Renal cortical epithelial cell (primary cell): ENCODE results near the gene CCDC38. TPM values are rescaled to one million over a fixed set of nuclear protein-coding genes. Genes with fewer than 3 reads are reported as not detected.
"Not testable (repeated sequence)": the region's sequence is repeated elsewhere in the genome, so short reads cannot be mapped to it uniquely, and the experiment has no call there.

Experiments used
- DNase-seq: peaks from one replicate; pipeline ENCODE4 v3.0.0-alpha.2; 2011; ENCODE audit warnings: low read depth
- total RNA-seq: library from RNA; depleted of rRNA; stranded (reverse); fragments of >200 nt; gene quantifications from 2 replicates; pipeline ENCODE4 v1.2.3, GENCODE V29; 2014

Gene CCDC38
- total RNA-seq, 1 donor from 2014 or later: 0.10 TPM

DNA sequence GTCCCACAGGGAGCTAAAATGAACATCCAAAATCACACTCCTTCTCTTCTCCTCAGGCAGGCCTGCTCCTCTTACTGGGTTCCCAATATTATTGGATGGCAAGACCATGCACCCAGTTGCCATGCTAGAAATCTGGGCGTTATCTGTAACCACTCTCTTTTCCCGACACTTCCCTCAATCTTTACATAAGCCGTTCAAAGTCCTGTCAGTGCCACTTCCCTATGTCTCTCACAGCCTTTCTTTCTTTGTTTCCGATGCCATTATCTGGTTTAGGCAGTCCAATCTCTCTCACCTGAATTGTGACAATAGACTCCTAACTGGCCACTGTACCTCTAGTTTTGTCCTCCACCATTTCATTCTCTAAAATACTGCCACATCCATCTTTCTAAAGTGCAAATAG, 59.5 kb downstream of the CCDC38 start:
- no peak for DNase-seq

DNA sequence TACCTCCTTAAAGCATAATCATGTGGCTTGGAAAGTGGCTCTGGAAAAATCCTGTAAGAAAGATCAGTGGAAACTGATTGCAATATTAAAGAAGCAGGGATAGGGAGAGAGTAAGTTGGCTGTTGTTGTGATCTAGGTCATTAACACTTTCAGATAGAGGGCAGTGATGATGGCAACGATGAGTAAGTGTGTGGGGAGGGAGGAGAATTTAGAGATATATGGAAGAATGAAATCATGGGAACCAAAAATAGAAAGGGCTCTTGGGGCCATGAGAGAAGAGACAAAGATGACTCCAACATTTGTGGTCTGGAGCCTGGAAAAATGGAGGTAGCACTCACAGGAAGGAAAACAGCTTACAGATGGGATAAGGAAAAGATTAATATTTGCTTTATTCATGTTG, 60.3 kb downstream of the CCDC38 start:
- no peak for DNase-seq

DNA sequence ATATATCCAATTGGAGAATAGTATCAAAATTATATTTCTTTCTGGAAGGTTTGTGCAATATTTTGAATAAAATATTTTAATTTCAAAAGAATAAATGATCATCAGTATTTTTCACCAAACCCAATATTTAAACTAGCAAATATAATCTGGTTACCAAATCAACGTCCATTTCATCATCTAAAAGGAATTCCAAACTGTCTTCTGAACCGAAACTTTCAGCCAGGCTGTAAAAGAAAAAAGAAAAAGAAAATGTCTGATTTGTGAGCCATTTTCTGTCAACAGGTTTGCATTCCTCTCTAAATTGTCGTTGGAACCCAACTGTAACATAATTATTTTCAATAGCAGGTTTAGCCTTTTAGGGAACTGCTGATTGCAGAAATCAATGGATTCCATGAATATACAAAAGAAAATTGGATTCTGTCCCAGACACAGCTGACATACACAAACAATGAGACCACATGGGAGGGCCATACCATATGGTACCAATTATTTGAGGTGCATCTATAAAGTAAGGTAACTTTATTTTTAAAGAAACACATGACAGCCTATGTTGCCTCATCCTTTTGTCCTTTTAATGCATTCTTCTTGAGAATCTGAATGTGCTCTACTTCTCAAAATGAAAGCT, 61.0 kb downstream of the CCDC38 start:
- no peak for DNase-seq

DNA sequence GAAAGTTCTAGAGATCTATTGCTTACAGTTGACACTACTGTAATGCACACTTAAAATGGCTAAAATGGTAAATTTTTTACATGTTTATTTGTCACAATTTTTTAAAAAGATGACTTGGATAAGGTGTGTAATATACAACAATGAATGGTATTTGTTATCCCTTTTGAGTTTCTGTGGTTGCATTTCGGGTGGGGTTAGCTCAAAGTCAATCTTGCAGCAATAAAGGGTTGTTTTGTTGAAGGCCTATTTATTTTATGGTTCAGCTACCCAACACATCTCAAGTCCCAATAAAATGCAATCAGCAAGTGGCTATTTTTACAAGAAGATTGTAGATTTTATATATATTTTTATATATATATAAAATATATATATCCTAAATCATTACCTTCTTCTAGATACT, 61.5 kb downstream of the CCDC38 start:
- no peak for DNase-seq

DNA sequence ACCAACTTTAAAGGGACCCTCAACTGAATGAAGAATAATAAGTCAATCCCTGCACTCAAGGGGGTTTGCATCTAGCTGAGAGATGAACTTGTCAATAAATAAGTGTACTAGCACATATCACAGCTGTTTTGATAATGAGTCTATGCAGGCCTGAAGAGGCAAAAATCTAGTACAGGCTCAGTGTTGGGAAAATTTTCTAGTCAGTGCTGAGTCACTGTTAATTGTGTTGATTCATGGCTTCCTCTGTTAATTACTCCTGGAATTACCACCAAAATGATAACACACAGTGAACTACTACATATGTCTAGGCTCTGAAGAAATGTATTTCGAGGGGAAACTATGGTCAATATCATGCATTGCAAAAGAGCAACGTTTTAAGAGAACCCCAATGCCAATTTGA, 64.8 kb downstream of the CCDC38 start:
- DNase-seq: peak; percentile 27

DNA sequence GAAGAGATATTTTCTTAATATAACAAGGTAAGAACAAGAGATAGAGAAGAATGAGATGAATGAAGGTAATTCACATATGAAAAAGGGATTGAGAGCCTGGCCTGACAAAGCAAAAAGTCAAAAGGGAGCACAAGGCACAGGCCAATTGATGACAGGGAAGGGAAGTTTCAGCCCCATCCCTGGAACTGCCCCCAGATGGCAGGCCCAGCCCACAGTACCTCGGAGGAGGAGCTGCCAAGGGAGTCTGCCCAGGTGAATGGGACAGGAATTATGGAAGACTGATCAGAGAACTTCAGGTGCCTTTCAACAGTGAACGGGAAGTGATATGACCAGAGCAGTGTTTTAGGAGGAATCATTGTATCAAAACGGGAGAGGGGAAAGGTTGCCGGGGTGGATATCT, 68.0 kb downstream of the CCDC38 start:
- no peak for DNase-seq

DNA sequence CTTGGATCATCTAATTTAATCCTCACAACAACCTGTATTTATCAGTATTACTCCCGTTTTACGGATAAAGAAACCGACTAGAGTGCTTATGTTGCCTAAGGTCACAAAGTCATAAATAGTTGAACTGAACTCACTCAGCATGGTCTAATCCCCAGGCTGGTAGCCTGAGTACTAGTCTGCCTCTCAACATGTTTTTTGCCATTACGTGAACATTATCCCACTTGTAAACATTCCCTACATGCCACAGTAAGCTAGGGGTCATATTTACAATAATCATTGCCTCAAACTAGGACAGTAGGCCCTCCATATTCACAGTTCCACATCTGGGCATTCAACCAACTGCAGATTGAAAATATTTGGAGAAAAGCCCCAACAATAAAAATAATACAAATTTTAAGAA, 71.5 kb downstream of the CCDC38 start:
- DNase-seq: no peak

DNA sequence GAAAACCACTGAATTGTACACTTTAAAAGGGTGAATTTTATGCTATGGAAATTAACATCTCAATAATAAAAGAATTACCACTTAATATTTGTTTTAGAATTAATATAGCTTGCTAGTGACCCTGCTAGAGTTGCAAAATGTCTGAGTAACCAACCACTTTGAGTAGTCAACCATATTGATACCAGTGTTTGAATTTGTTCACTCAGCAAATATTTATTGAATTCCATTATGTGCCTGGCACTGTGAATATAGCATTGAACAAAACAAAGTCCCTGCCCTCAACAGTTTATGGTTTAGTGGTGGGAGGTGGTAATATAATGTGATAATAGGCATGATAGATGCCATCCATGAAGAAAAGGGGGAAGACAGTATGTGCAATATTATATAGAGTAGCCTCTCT, 79.1 kb downstream of the CCDC38 start:
- no peak for DNase-seq

DNA sequence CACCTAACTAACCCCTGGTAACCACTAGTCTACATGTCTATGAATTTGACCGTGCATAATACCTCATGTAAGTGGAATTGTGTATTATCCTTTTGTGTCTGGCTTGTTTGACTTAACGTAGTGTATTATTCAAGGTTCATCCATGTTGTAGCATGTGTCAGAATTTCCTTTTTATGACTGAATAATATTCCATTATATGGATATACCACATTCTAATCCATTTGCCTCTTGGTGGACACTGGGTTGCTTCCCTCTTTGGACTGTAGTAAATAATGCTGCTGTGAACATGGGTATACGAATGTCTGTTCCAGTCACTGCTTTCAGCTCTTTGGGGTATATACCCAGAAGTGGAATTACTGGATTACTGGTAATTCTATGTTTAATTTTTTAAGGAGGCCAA, 80.4 kb downstream of the CCDC38 start:
- DNase-seq: no peak

DNA sequence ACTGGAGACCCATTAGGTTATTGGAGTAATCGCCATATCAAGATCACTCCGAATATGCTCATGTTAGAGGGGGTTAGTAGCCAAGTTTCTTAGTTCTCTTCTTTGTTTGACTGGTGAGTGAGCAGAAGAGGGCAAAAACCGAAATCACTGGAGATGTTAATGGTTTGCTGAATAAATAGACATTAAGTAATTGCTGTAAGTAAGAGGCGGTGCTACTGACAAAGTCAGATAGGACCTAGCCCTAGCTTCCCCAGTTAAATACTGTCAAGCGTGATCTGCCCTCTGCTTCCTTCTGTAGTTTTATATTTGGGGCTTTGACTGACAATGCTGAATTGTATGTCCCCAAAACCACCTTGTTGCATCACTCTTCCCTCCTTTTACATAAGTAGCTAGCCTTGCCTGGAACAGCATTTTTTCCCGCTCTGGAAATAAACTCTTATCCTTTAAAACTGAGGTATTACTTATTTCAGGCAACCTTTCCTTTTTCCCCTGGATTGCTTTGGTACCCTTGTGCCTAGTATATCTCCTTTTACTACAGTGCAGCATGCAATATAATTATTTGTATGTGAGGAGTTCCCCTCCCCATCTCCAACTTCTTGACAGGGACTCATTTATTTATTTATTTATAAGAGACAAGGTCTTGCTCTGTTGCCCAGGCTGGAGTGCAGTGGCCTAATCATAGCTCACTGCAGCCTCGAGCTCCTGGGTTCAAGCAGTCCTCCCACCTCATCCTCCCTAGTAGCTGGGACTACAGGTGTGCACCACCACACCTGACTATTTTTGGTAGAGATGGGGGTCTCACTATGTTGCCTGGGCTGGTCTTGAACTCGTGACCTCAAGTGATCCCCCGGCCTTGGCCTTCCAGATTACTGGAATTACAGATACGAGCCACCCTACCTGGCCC, 82.2 kb downstream of the CCDC38 start:
- DNase-seq: peak; percentile 10

DNA sequence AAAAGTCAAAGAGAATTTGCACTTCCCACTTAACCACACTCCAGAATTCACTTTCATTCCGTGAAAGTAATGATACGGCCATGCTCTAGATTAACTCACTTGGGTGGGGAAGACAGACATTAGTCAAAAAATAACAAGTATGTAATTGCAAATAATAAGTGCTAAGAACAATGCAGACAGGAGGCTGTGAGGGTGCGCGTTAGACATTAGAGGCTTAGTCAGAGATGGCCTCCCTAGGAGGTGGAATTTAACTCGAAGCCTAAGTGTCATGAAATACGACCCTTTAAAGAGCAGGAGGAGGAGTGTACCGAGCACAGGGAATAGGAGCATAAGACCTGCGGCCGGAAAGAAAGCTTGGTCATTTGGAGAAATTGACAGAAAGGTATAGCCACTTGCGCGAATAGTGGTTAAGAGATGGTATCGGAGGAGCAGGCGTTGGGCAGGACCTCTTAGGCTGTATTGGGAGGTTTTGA, 83.0 kb downstream of the CCDC38 start:
- DNase-seq: peak; percentile 48

DNA sequence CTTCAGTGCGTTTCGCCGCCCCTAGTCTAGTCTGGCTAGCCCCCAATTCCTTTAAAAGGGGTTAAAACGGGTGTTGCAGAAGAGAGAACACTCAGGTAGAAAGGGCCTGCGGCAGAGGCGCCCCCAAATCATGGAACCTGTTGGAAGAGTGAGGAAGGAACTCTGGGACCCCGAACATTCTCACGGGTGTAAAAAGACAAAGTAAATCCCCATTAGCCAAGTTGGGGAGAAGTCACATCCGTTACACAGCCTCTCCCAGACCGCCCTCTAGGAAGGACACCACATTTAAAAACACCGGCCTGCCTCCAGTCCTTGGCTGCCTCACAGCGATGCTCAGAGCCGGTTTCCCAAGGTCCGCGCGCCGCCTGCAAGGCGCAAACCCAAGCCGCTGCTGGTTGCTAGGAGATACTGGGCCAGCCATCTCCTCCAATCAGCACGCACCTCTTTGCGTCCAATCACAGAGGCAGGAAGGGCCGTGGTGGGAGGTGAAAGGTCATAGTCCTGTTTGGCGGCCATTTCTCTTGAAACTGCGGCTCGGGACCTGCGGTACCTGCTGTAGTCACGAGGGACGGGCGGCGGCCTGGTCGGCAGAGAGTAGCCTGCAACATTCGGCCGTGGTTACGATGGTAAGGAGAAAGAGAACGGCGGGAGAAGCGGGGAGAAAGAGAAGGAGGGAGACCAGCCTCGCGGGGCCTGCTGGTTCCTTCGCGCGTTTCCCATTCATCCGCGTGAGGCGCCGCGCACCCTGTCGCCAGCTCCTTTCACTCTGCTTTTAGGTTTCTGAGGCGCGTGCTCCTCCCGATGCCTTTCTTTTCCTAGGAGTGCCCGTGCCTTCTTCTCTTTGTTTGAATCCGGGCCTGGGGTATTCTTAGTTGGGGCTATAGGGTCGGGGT, 83.7 kb downstream of the CCDC38 start, which contains the start of gene SNRPF:
SNRPF (plus strand) TSS at position 502 of the 893 bp plus-strand sequence; CDS start at position 624, 122 bp downstream.
- DNase-seq: peak; percentile 94

DNA sequence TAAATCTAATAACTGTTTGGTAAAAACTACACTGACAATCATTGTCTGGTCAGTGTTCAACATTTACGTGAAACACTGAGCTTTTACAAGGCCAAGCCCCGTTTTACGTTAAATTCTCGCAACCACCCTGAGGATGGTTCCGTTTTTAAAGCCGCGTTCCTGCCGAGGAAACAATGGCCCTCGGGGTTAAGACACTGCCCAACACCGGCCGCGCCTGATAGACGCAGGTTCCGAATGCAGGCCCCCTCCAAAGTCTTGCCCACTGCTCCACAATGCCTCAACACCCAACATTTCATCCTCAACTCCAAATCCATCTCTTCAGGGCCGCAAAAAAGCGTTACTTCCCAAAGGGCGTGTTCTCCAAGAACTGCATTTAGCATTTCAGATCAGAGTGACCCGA, 84.6 kb downstream of the CCDC38 start:
- DNase-seq: no peak

DNA sequence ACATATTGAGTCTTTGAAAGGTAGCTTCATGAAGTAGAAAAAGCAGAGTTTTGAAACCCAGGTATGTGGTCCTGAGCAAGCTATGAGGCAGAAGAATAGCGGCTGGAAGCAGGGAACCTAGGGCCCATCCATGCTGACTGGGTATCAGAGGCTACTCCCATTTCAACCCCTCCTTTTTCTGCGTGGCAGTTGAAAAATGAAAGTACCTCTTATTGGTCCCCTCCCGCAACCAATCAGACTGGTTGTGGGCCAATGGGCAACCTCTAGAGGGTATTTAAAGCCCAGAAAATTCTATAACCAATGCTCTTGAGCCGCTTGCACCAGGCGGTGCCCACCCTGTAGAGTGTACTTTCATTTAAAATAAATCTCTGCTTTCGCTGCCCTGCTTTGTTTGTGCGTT, 85.3 kb downstream of the CCDC38 start:
- DNase-seq: no peak

DNA sequence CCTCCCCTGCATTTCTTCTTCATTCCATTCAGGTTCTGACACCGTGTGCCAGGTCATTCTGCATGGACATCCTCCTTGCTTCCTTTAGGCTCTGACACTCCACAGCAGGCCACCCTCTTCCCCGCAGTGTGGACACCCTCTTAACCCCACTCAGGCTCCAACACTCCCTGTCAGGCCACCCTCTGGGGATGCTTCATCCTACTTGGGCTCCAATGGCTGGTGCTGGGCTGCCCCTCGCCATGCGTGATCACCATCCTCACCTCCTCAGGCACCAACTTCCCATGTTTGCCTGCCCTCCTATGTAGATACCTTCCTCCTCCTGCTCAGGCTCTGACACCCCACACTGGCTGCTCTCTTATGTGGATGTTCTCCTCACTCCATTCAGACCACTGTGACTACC, 90.3 kb downstream of the CCDC38 start:
- no peak for DNase-seq

DNA sequence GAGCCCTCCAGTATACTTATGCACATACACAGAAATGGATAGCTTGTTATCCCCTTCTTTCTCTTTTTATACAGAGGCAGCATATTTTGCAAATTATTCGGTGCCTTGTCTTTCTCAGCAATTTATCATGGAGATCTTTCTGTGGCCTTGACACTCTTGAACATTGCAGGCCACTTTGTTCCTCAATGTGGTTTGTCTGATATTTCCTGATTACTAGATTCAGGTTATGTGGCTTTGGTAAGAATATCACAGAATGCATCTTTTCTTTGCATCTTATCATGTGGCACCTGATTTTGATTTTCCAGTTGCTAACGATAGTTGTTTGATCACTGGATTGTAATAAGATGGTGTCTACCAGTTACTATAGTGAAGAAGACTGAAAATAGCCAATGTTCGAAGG, 90.8 kb downstream of the CCDC38 start:
- DNase-seq: no peak

DNA sequence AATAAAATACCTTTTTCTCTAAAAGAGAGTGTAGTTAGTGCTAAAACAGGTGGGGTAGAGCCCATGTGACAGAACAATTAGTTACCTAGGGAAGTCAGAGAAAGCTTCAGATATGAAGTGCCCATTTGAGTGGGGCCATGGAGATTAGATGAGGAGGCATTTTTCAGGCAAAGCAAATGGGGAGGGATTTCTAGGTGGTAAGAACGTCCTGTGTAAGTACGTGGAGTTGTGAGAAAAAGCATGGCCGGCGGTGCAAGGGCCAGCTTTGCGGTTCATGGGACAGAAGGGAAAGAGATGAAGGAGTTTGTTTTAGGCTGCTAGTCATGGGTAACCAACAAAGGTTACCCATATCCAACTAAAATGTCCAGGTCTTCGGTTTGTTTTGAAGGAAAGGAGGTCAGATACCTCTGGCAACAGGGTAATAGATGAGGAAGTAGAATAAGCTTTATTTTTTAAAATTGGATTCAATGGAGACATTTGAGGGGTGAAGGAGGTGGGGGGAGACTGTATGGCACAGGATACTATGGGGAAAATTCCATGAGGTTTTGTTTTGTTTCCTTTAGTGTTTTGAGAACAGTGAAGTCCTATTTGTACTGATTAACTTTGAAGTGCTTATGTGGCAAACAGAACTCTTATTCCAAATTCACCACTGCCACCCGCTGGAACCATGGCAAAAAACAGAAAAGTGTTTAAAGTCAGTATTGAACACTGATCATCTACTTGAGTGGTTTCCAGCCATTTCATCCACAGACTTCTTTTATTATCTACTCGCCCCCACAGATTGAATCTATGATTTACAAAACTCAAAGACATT, 93.6 kb downstream of the CCDC38 start:
- DNase-seq: peak; percentile 90

DNA sequence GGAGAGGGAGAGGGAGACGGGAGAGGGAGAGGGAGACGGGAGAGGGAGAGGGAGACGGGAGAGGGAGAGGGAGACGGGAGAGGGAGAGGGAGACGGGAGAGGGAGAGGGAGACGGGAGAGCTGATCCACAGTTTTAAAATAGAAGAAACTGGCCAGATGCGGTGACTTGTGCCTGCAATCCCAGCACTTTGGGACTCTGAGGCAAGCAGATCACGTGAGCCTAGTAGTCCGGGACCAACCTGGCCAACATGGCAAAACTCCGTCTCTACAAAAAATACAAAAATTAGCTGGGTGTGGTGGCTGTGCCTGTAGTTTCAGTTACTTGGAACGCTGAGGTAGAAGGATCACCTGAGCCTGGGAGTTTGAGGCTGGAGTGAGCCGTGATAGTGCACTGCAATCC, 100.0 kb downstream of the CCDC38 start:
- not testable (repeated sequence) for DNase-seq

DNA sequence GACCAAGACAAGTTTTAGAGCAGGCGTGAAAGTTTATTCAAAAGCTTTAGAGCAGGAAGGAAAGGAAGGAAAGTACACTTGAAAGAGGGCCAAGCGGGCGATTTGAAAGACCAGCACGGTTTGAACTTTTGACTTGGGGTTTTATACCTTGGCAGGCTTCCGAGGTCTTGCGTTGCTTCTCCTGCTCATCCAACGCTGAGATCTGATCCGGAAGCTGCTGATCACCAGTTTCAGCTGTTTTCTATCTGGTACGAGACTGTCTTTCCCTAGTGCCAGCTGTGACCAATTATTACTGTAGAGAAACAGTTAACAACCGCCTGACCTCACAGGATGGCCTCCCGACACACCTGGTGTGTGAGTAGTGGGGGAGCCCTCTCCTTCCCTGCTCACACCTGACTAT, 104.3 kb downstream of the CCDC38 start:
- DNase-seq: peak; percentile 73

DNA sequence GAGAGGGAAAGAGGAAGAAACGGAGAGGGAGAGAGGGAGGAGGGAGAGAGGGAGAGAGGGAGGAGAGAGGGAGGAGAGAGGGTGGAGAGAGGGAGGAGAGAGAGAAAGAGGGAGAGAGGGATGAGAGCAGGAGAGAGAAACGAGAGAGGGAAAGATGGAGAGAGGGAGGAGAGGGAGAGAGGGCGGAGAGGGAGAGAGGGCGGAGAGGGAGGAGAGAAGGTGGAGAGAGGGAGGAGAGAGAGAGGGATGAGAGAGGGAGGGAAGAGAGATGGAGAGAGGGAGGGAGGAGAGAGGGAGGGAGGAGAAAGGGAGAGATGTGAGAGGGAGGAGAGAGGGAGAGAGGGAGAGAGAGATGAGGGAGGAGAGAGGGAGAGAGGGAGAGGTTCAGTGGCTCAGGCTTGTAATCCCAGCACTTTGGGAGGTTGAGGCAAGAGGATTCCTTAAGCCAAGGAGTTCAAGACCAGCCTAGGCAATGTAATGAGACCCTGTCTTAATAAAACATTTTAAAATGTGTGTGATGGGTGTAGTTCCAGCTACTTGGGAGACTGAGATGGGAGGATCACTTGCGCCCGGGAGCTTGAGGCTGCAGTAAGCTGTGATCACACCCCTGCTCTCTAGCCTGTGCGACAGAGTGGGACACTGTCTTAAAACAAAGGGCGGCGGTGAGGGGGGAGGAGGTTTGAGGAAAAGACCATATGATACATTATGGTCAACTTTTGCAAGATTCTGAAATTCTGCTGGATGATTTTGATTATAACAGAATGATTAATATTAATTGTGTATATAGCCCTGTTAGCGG, 105.0 kb downstream of the CCDC38 start:
- DNase-seq: no peak
